Neural progenitor cell (in vitro differentiated cells): ENCODE measurements around the gene P4HA3. TPM values are rescaled to one million over a fixed set of nuclear protein-coding genes. Genes with fewer than 3 reads are reported as not detected.
A peak's percentile ranks its signal among the peaks of the same experiment; 100 is the strongest.

Experiments used
- DNase-seq: peaks from one replicate; pipeline ENCODE4 v3.0.0-alpha.2; 2016; ENCODE audit warnings: low spot score
- H2AFZ ChIP-seq: fragments of 200-600 bp; sonication (generic); replicated peaks from 2 replicates; pipeline ENCODE4 v1.6.1; 2016; ENCODE audit warnings: antibody characterized with exemption
- H3F3A ChIP-seq: fragments of 200-600 bp; sonication (generic); 2 replicates; pipeline ENCODE4 v1.6.1; 2016; ENCODE audit warnings: antibody characterized with exemption, low read depth
- H3K27ac ChIP-seq: fragments of 200-600 bp; sonication (generic); 2 replicates; pipeline ENCODE4 v1.5.1; 2016; ENCODE audit warnings: mild to moderate bottlenecking
- H3K27me3 ChIP-seq: fragments of 200-600 bp; sonication (generic); 2 replicates; pipeline ENCODE4 v1.6.1; 2016; ENCODE audit warnings: mild to moderate bottlenecking, moderate library complexity
- H3K36me3 ChIP-seq: fragments of 200-600 bp; sonication (generic); 2 replicates; pipeline ENCODE4 v1.5.1; 2016
- H3K4me1 ChIP-seq: fragments of 200-600 bp; sonication (generic); 2 replicates; pipeline ENCODE4 v1.6.1; 2016; ENCODE audit warnings: mixed run types
- H3K4me2 ChIP-seq: fragments of 200-600 bp; sonication (generic); 2 replicates; pipeline ENCODE4 v1.6.1; 2016
- H3K4me3 ChIP-seq: fragments of 200-600 bp; sonication (generic); 2 replicates; pipeline ENCODE4 v1.5.1; 2016
- H3K79me2 ChIP-seq: fragments of 200-600 bp; sonication (generic); 2 replicates; pipeline ENCODE4 v1.6.1; 2016; ENCODE audit warnings: low read depth
- H3K9ac ChIP-seq: fragments of 200-600 bp; sonication (generic); 2 replicates; pipeline ENCODE4 v1.6.1; 2016
- H3K9me3 ChIP-seq: fragments of 200-600 bp; sonication (generic); 2 replicates; pipeline ENCODE4 v1.5.1; 2016; ENCODE audit warnings: low read depth
- H4K20me1 ChIP-seq: fragments of 200-600 bp; sonication (generic); 2 replicates; pipeline ENCODE4 v1.6.1; 2016; ENCODE audit warnings: low read depth
- H3K27ac Mint-ChIP-seq: 3 replicates; pipeline ENCODE4 v1.8.0; 2021; ENCODE audit warnings: mixed read lengths
- H3K27me3 Mint-ChIP-seq: 2 replicates; pipeline ENCODE4 v1.8.0; 2022; ENCODE audit warnings: low read depth, mild to moderate bottlenecking, inconsistent platforms, moderate library complexity, mixed read lengths; ENCODE audit not compliant: insufficient read depth
- H3K36me3 Mint-ChIP-seq: 3 replicates; pipeline ENCODE4 v1.8.0; 2021; ENCODE audit warnings: mixed read lengths
- H3K4me1 Mint-ChIP-seq: 3 replicates; pipeline ENCODE4 v1.8.0; 2021; ENCODE audit warnings: mixed read lengths
- H3K4me3 Mint-ChIP-seq: 3 replicates; pipeline ENCODE4 v1.8.0; 2021; ENCODE audit warnings: mild to moderate bottlenecking, moderate library complexity, mixed read lengths
- H3K9me3 Mint-ChIP-seq: 3 replicates; pipeline ENCODE4 v1.8.0; 2020; ENCODE audit warnings: mixed read lengths
- CTCF ChIP-seq: fragments of 200-600 bp; sonication (generic); IDR thresholded peaks from 2 replicates; pipeline ENCODE4 v1.5.1; 2017; ENCODE audit warnings: antibody characterized with exemption, mild to moderate bottlenecking
- EZH2 ChIP-seq: fragments of 200-600 bp; sonication (generic); IDR thresholded peaks from 2 replicates; pipeline ENCODE4 v1.6.1; 2017; ENCODE audit warnings: antibody characterized with exemption, mild to moderate bottlenecking, moderate library complexity
- EZH2phosphoT487 ChIP-seq: fragments of 200-600 bp; sonication (generic); IDR thresholded peaks from 2 replicates; pipeline ENCODE4 v1.6.1; 2017; ENCODE audit warnings: antibody characterized with exemption
- total RNA-seq: library from RNA; depleted of rRNA; stranded (reverse); fragments of >200 nt; gene quantifications from 2 replicates; pipeline ENCODE4 v1.2.3, GENCODE V29; 2015; ENCODE audit warnings: low replicate concordance

The P4HA3 gene
- total RNA-seq, 1 donor from 2014 or later = not detected

DNA sequence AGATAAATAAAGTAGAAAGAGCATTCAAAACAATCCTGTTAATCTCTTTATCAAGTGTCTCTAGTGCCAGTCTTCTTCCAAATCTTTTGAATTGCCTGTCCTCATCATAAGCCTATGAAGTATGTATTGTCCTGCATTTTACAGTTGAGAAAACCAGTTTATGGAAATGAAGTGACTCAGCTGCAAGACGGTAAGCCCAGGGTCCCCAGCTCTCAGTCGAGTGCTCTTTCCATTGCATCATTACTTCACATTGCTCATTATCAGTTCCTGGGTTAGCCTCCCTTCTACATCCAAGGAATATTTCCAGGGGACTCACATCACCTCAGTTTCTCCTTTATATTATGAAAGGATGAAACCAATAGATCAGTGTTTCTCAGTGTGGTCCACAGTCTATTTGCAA is 9.1 kb upstream of the P4HA3 start:
- no peak overlapping the region for H3K4me3 ChIP-seq
- H3K4me1 Mint-ChIP-seq = peaks cover 11% of the 10 kb centered on the region
- no peaks in the 10 kb centered on the region for H3F3A ChIP-seq
- H3K9me3 Mint-ChIP-seq = peaks cover 17% of the 10 kb centered on the region
- H3K4me1 ChIP-seq = no peaks in the 10 kb centered on the region
- H3K36me3 ChIP-seq = no peaks in the 10 kb centered on the region
- H3K9ac ChIP-seq = no peak overlapping the region
- TF ChIP-seq CTCF = no peak
- TF ChIP-seq EZH2 = no peak
- no peaks in the 10 kb centered on the region for H3K9me3 ChIP-seq
- no peak overlapping the region for H3K27ac ChIP-seq
- H3K79me2 ChIP-seq = no peaks in the 10 kb centered on the region
- H3K27me3 Mint-ChIP-seq = peaks cover 2% of the 10 kb centered on the region
- H3K36me3 Mint-ChIP-seq = peaks cover 1% of the 10 kb centered on the region
- no peak overlapping the region for H3K27ac Mint-ChIP-seq
- DNase-seq = no peak
- H3K27me3 ChIP-seq = no peaks in the 10 kb centered on the region
- H2AFZ ChIP-seq = no peak overlapping the region
- no peaks in the 10 kb centered on the region for H4K20me1 ChIP-seq
- H3K4me2 ChIP-seq = no peak overlapping the region
- no peak overlapping the region for H3K4me3 Mint-ChIP-seq

DNA sequence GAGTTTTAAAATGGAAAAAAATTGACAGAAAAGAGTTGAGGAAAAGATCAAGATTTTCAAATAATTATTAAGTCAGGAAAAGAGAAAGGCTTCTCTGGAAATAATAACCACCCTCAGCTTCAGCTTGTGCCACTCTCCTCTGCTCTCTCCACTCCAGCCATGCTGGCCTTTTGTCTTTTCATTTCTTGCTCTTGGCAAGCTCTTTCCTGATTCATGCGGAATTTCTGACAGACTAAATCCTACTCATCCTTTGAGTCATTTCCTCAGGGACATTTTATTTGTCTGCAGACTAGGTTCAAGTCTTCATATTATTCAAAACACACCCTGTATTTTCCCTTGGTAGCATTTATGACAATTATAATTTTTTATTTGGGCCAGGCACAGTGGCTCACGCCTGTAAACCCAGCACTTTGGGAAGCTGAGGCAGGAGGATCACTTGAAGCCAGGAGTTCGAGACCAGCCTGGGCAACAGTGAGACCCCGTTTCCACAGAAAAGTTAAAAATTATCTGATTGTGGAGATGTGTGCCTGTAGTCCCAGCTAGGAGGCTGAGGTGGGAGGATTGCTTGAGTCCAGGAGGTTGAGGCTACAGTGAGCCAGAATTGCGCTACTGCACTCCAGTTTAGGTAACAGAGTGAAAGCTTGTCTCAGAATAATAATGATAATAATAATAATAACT is 7.8 kb upstream of the P4HA3 start:
- Mint-ChIP-seq H3K27me3 (peaks cover 2% of the 10 kb centered on the region), H3K4me1 (peaks cover 9% of the 10 kb centered on the region), H3K36me3 (peaks cover 2% of the 10 kb centered on the region), H3K4me3 (no peak overlapping the region), H3K27ac (no peak overlapping the region), H3K9me3 (peaks cover 19% of the 10 kb centered on the region)
- no peaks in the 10 kb centered on the region for H3K36me3 ChIP-seq
- no peaks in the 10 kb centered on the region for H4K20me1 ChIP-seq
- H3K79me2 ChIP-seq = no peaks in the 10 kb centered on the region
- H3K9me3 ChIP-seq = no peaks in the 10 kb centered on the region
- no peaks in the 10 kb centered on the region for H3F3A ChIP-seq
- H3K4me2 ChIP-seq = no peak overlapping the region
- H3K4me3 ChIP-seq = no peak overlapping the region
- no peak for DNase-seq
- no peak overlapping the region for H2AFZ ChIP-seq
- no peaks in the 10 kb centered on the region for H3K27me3 ChIP-seq
- H3K27ac ChIP-seq = no peak overlapping the region
- H3K9ac ChIP-seq = no peak overlapping the region
- no peak for TF ChIP-seq EZH2phosphoT487
- no peak for TF ChIP-seq EZH2
- no peak for TF ChIP-seq CTCF
- no peaks in the 10 kb centered on the region for H3K4me1 ChIP-seq

- no peaks in the 10 kb centered on the region for H3K79me2 ChIP-seq
- no peaks in the 10 kb centered on the region for H3K36me3 ChIP-seq
- no peaks in the 10 kb centered on the region for H3K9me3 ChIP-seq
- H4K20me1 ChIP-seq = no peaks in the 10 kb centered on the region
- Mint-ChIP-seq H3K9me3 (peaks cover 21% of the 10 kb centered on the region), H3K27ac (peak overlapping the region; percentile 8), H3K4me1 (peaks cover 9% of the 10 kb centered on the region), H3K36me3 (peaks cover 2% of the 10 kb centered on the region), H3K4me3 (no peak overlapping the region), H3K27me3 (peaks cover 2% of the 10 kb centered on the region)
- H3K4me2 ChIP-seq = no peak overlapping the region
- H2AFZ ChIP-seq = no peak overlapping the region
- H3K27me3 ChIP-seq = peaks cover 8% of the 10 kb centered on the region
- no peak overlapping the region for H3K4me3 ChIP-seq
- H3K4me1 ChIP-seq = no peaks in the 10 kb centered on the region
- no peak overlapping the region for H3K9ac ChIP-seq
- H3K27ac ChIP-seq = no peak overlapping the region
- TF ChIP-seq EZH2phosphoT487 (no peak), EZH2 (no peak), CTCF (no peak)
- no peaks in the 10 kb centered on the region for H3F3A ChIP-seq
- DNase-seq = no peak
Measured at GRCh38 chr11:74318241-74318932, 6.9 kb upstream of the P4HA3 start.
